ENCODE results near the gene TUBB4A.
"Not testable (repeated sequence)": the region's sequence is repeated elsewhere in the genome, so short reads cannot be mapped to it uniquely, and the experiment has no call there.

Gene TUBB4A

GRCh38 chr19:6501740-6502648, at the start of gene TUBB4A:
Gene TUBB4A, minus strand, starts transcription at chr19:6502309. Its CDS starts 97 bp downstream, at chr19:6502212.
- DNase-seq (ENCODE audit: low read depth in 2 of 2), result peak in 1 of 2 donors; percentile 53

- no peak for DNase-seq (ENCODE audit: low read depth in 2 of 2)
These were observed 49.0 kb upstream of the TUBB4A start for GRCh38 chr19:6551091-6551490.

- DNase-seq (ENCODE audit: low read depth in 2 of 2), result not testable (repeated sequence)
These were observed 48.6 kb upstream of the TUBB4A start for GRCh38 chr19:6550679-6551078.

GRCh38 chr19:6543866-6544347, 41.8 kb upstream of the TUBB4A start:
- DNase-seq (ENCODE audit: low read depth in 2 of 2), result no peak

GRCh38 chr19:6540918-6541689, 39.0 kb upstream of the TUBB4A start:
- DNase-seq (ENCODE audit: low read depth in 2 of 2), result no peak

- DNase-seq (ENCODE audit: low read depth in 2 of 2), result no peak
These were observed 37.4 kb upstream of the TUBB4A start for GRCh38 chr19:6539514-6539913.

GRCh38 chr19:6535558-6536137, 33.5 kb upstream of the TUBB4A start:
- no peak for DNase-seq (ENCODE audit: low read depth in 2 of 2)

- no peak for DNase-seq (ENCODE audit: low read depth in 2 of 2)
These were observed 32.5 kb upstream of the TUBB4A start for GRCh38 chr19:6534451-6535093.

- no peak for DNase-seq (ENCODE audit: low read depth in 2 of 2)
These were observed 31.8 kb upstream of the TUBB4A start for GRCh38 chr19:6533746-6534418.

- DNase-seq (ENCODE audit: low read depth in 2 of 2), result no peak
These were observed 30.9 kb upstream of the TUBB4A start for GRCh38 chr19:6533000-6533328.

GRCh38 chr19:6532244-6532999, 30.3 kb upstream of the TUBB4A start:
- no peak for DNase-seq (ENCODE audit: low read depth in 2 of 2)

- DNase-seq (ENCODE audit: low read depth in 2 of 2), result no peak
These were observed 29.8 kb upstream of the TUBB4A start for GRCh38 chr19:6531956-6532243.

- no peak for DNase-seq (ENCODE audit: low read depth in 2 of 2)
These were observed 29.2 kb upstream of the TUBB4A start for GRCh38 chr19:6531163-6531955.

- DNase-seq (ENCODE audit: low read depth in 2 of 2), result peak; percentile 78 to 80
These were observed 28.5 kb upstream of the TUBB4A start, which contains the start of gene TNFSF9 for GRCh38 chr19:6530386-6531162. Gene TNFSF9, plus strand, starts transcription at chr19:6531026. Its CDS starts 11 bp downstream, at chr19:6531037.

- DNase-seq (ENCODE audit: low read depth in 2 of 2), result no peak
These were observed 27.9 kb upstream of the TUBB4A start for GRCh38 chr19:6529937-6530385.

GRCh38 chr19:6529351-6529750, 27.2 kb upstream of the TUBB4A start:
- DNase-seq (ENCODE audit: low read depth in 2 of 2), result no peak

- no peak for DNase-seq (ENCODE audit: low read depth in 2 of 2)
These were observed 26.5 kb upstream of the TUBB4A start for GRCh38 chr19:6528544-6529121.

- DNase-seq (ENCODE audit: low read depth in 2 of 2), result no peak
These were observed 25.9 kb upstream of the TUBB4A start for GRCh38 chr19:6527893-6528543.

Data from stimulated activated CD4-positive, alpha-beta T cell treated with anti-CD3 and anti-CD28 coated beads, Interleukin-1b, Interleukin-23, amount 100 ng/mL, for 4 hours (primary cell).